SK-N-SH (cell line): ENCODE measurements around the gene CCL2. TPM values are rescaled to one million over a fixed set of nuclear protein-coding genes. Genes with fewer than 3 reads are reported as not detected.

Source experiments
- ELF1 ChIP-seq: IDR thresholded peaks from 2 replicates; pipeline ENCODE4 v1.4.0; 2012
- EP300 ChIP-seq, 2 experiments: IDR thresholded peaks; 2 replicates each; pipeline versions ENCODE4 v1.4.0 to v1.6.1; 2012; ENCODE audit warnings: borderline replicate concordance in 1 of 2, low read depth in 1 of 2, low read length in 1 of 2
- FOSL2 ChIP-seq: IDR thresholded peaks from 2 replicates; pipeline ENCODE4 v1.4.0; 2012; ENCODE audit warnings: low read depth, mild to moderate bottlenecking, moderate library complexity, borderline replicate concordance
- FOXJ3 ChIP-seq: sonication (generic); formaldehyde crosslinking; IDR thresholded peaks from 2 replicates; pipeline ENCODE4 v1.5.1; 2020; ENCODE audit warnings: mild to moderate bottlenecking, missing genetic modification reagents
- POLR2AphosphoS5 ChIP-seq: IDR thresholded peaks from 2 replicates; pipeline ENCODE4 v1.6.1; 2012; ENCODE audit warnings: low read depth, low read length
- RAD21 ChIP-seq: IDR thresholded peaks from 2 replicates; pipeline ENCODE4 v1.6.1; 2012; ENCODE audit warnings: mild to moderate bottlenecking, low read length
- SMC3 ChIP-seq: IDR thresholded peaks from 2 replicates; pipeline ENCODE4 v1.6.1; 2012; ENCODE audit warnings: low read depth, low read length, improper control_type of control experiment
- TCF12 ChIP-seq: IDR thresholded peaks from 2 replicates; pipeline ENCODE4 v1.4.0; 2012
- USF2 ChIP-seq: fragments of 150-350 bp; IDR thresholded peaks from 2 replicates; pipeline ENCODE4 v1.6.1; 2017; ENCODE audit warnings: antibody characterized with exemption, low read length, low read depth, borderline replicate concordance
- YY1 ChIP-seq: IDR thresholded peaks from 2 replicates; pipeline ENCODE4 v1.4.0; 2012; ENCODE audit warnings: low read depth, mild to moderate bottlenecking
- polyA plus RNA-seq, 3 experiments: library from polyadenylated mRNA; depleted of rRNA; stranded (reverse); fragments of >200 nt; gene quantifications; 2 replicates each; pipeline ENCODE4 v1.2.3, GENCODE V29; 2012

CCL2 gene
- polyA plus RNA-seq, 1 of the 3 experiments (the other 2 are of a cell fraction): 210 TPM

GRCh38 chr17:34306466-34306865, 51.4 kb downstream of the CCL2 start (continued):
- no peak for TF ChIP-seq USF2
- no peak for TF ChIP-seq ELF1
- peak; percentile 51; the same call in 1 of the 2 replicates for TF ChIP-seq FOSL2
- no peak for TF ChIP-seq YY1
- peak; percentile 14; the same call in 1 of the 2 replicates for TF ChIP-seq TCF12
- TF ChIP-seq FOXJ3 (CRISPR knock-in tag): no peak
- peak; percentile 70 for TF ChIP-seq RAD21
- TF ChIP-seq EP300 (IDR thresholded peaks at IDR 0.05; ENCODE audit: borderline replicate concordance in 1 of 2, low read depth in 1 of 2, low read length in 1 of 2): no peak
- peak; percentile 75 for TF ChIP-seq SMC3
- no peak for TF ChIP-seq POLR2AphosphoS5

Other genes starting within 250 kb of the CCL2 start
- gene CCL7, start 14.9 kb downstream of the CCL2 start, polyA plus RNA-seq (2012; rRNA removed): 0.50 and 0.72 TPM in 2 replicates
- not detected in 2 replicates for gene CCL11, start 30.5 kb downstream of the CCL2 start, polyA plus RNA-seq (2012; rRNA removed)
- not detected in 2 replicates for gene CCL8, start 64.2 kb downstream of the CCL2 start, polyA plus RNA-seq (2012; rRNA removed)
- not detected in 2 replicates for gene CCL13, start 101.2 kb downstream of the CCL2 start, polyA plus RNA-seq (2012; rRNA removed)
- not detected in 2 replicates for gene CCL1, start 107.9 kb downstream of the CCL2 start, polyA plus RNA-seq (2012; rRNA removed)